Stimulated activated CD4-positive, alpha-beta T cell treated with anti-CD3 and anti-CD28 coated beads, Interleukin-15, amount 100 ng/mL, for 24 hours (primary cell): ENCODE data around the gene SLC41A1.

ENCODE experiments used
- DNase-seq: peaks from one replicate; pipeline ENCODE4 v3.0.0-alpha.2; 2020

Gene SLC41A1

GRCh38 chr1:205817988-205818387 is 5.0 kb upstream of the SLC41A1 start:
- DNase-seq = no peak

- DNase-seq = no peak
Observed at GRCh38 chr1:205817364-205817763, 4.4 kb upstream of the SLC41A1 start.

GRCh38 chr1:205813755-205814058 is 709 bp upstream of the SLC41A1 start:
- DNase-seq = no peak

GRCh38 chr1:205812271-205812877 is 624 bp downstream of the SLC41A1 start:
- peak; percentile 28 for DNase-seq

- DNase-seq = no peak
Observed at GRCh38 chr1:205811660-205812059, 1.3 kb downstream of the SLC41A1 start.

- no peak for DNase-seq
Observed at GRCh38 chr1:205810448-205811157, 2.4 kb downstream of the SLC41A1 start.

GRCh38 chr1:205809942-205810345 is 3.1 kb downstream of the SLC41A1 start:
- no peak for DNase-seq

GRCh38 chr1:205809469-205809868 is 3.5 kb downstream of the SLC41A1 start:
- DNase-seq = no peak

GRCh38 chr1:205805082-205805711 is 7.8 kb downstream of the SLC41A1 start:
- DNase-seq = peak; percentile 80

GRCh38 chr1:205804605-205805004 is 8.4 kb downstream of the SLC41A1 start:
- no peak for DNase-seq

GRCh38 chr1:205803986-205804385 is 9.0 kb downstream of the SLC41A1 start:
- no peak for DNase-seq

- DNase-seq = no peak
Observed at GRCh38 chr1:205802060-205802459, 10.9 kb downstream of the SLC41A1 start.

- DNase-seq = no peak
Observed at GRCh38 chr1:205800981-205801703, 11.9 kb downstream of the SLC41A1 start.

GRCh38 chr1:205800427-205800826 is 12.6 kb downstream of the SLC41A1 start:
- DNase-seq = no peak

GRCh38 chr1:205798577-205798976 is 14.4 kb downstream of the SLC41A1 start:
- no peak for DNase-seq

- no peak for DNase-seq
Observed at GRCh38 chr1:205797168-205797567, 15.8 kb downstream of the SLC41A1 start.

- no peak for DNase-seq
Observed at GRCh38 chr1:205794011-205794730, 18.8 kb downstream of the SLC41A1 start.

- no peak for DNase-seq
Observed at GRCh38 chr1:205792961-205793673, 19.9 kb downstream of the SLC41A1 start.

- DNase-seq = no peak
Observed at GRCh38 chr1:205792481-205792881, 20.5 kb downstream of the SLC41A1 start.

- DNase-seq = peak; percentile 68
Observed at GRCh38 chr1:205791568-205792180, 21.3 kb downstream of the SLC41A1 start.

GRCh38 chr1:205787287-205787916 is 25.6 kb downstream of the SLC41A1 start:
- no peak for DNase-seq
